ENCODE data around the gene PP2D1.
"Not testable (repeated sequence)": the region's sequence is repeated elsewhere in the genome, so short reads cannot be mapped to it uniquely, and the experiment has no call there.

PP2D1 gene

DNA sequence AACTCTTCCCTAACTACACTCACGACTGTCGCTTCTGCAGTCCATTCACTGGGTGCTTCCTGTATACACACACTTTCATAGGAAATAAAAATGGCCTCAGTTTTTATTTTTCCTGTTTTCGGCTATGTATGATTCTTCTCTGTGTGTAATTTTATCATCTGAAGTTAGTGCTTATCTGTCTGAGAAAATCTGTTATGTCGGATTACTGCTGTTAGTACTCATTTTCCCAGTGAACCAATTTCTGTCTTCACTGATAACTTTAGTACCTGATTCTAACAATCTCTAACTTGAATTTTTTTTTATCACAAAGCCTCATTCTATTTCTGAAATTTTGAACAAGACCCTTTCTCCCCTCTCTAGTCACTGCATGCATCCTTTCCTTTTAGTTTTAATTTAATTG lies 44.3 kb downstream of the PP2D1 start:
- no peak for DNase-seq (ENCODE audit: low read depth in 2 of 2)

GRCh38 chr3:19967208-19967607 lies 44.9 kb downstream of the PP2D1 start:
- DNase-seq (ENCODE audit: low read depth in 2 of 2): no peak

- no peak for DNase-seq (ENCODE audit: low read depth in 2 of 2)
Observed at GRCh38 chr3:19961960-19962359, 50.1 kb downstream of the PP2D1 start.

DNA sequence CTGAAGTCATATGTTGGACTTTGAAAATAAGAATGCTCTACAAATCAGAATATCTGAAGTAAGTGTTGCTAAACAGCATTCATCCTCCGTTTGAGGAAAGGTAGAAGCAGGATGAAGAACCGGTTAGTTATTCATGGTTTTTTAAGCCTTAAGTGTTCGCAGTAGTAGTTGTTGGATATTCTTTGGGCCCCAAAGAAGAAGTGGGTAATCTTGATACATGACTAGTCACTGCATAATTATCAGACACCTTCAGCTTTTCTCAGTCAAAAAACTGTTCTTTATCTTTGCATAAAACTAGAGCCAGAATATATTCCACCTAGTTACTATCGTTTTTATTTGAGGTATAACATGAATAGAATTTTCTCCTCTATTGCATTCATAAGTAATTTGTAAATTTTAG lies 51.4 kb downstream of the PP2D1 start:
- no peak for DNase-seq (ENCODE audit: low read depth in 2 of 2)

- DNase-seq (ENCODE audit: low read depth in 2 of 2): no peak
Observed at GRCh38 chr3:19959505-19959904, 52.6 kb downstream of the PP2D1 start.

GRCh38 chr3:19957354-19957753 lies 54.7 kb downstream of the PP2D1 start:
- DNase-seq (ENCODE audit: low read depth in 2 of 2): not testable (repeated sequence)

GRCh38 chr3:19954676-19955075 lies 57.4 kb downstream of the PP2D1 start:
- no peak for DNase-seq (ENCODE audit: low read depth in 2 of 2)

DNA sequence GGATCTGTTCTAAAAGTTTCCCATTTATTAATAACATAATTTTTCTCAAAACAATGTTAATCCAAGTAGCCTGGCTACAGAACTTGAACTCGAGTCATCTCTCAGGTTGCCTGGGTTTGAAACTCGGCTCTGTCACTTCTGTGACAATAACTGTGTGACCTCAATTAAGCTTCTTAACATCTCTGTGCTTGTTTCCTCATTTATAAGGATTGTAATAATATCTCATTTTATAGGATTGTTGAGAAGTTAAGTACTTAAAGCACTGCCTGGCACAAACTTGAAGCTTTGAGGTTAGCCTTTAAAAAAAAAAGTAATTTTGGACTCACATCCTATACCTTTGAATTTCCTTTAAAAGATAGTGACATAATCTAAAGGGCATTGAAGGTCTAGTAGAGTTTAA lies 61.7 kb downstream of the PP2D1 start:
- DNase-seq (ENCODE audit: low read depth in 2 of 2): no peak

DNA sequence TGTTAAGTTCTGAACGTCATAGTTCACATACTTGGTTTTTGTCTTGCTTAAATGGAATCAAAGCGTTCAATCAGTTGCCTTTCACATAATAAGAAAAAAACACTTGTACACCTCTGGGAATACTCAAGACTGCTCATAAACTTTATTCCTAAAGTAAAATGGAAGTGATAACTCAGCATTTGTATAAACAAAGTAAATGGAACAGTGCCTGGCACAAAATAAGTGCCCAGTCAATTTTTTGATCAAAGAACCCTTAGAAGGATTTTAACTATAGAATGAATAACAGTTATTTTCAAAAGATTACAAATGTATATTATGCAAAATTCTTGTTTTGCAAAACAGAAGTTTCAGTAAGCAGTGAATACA lies 63.9 kb downstream of the PP2D1 start:
- DNase-seq (ENCODE audit: low read depth in 2 of 2): no peak

DNA sequence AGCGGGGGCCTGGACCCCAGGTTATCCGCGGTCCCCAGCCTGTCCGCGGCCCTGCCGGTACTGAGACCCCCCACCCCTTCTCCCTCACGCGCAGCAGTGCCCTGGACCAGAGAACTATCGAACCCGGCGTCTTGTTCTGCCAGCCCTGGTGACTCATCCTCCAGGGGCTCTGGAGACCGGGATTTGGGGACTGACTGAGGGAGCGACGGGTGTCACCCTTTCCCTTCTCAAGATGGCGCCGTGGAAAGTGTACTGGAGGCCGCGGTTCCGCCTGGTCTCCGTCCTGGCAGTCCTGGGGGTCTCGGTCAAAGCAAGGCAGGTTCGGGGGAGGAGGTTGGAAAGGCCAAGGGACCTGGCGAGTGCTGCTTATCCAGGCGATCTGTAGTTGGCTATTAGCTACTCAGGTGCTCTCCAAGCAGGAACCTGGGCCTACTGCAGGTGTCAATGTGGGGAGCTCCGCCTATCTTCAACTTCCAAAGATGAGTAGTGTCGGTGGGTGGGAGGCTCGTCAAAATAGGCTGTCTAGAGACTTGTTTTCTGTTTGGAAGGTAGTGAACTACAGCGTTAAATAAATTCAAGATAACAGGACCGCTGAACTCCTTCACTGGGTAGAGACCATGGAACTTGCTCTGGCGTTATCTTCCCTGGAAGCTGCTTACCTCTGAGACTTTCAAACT lies 64.4 kb downstream of the PP2D1 start:
- peak; percentile 0 to 15 for DNase-seq (ENCODE audit: low read depth in 2 of 2)

- DNase-seq (ENCODE audit: low read depth in 2 of 2): peak; percentile 90
Observed at GRCh38 chr3:19946832-19947548, 65.1 kb downstream of the PP2D1 start, which contains the start of gene RAB5A. Gene RAB5A (plus strand): TSS chr3:19947097. CDS start chr3:19950899, 3,802 bp downstream.

GRCh38 chr3:19945969-19946831 lies 65.9 kb downstream of the PP2D1 start:
- peak in 1 of 2 donors; percentile 5 for DNase-seq (ENCODE audit: low read depth in 2 of 2)

DNA sequence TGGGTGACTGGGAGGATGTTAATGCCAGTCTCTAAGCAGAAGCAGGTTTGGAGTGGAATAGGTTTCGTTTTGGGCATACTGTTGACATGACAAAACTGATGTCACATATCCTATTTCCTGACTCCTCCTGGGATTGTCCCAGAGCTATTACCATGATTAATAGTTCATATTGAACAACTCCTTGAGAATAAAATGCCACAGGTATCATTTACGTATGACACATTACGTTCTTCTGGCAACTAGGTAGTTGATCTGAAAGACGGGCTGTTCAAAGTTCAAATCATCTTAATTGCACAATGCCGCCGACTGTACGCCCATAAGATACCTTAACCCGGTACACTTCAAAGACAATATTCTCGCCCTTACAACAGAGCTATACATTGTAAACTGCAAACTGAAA lies 66.5 kb downstream of the PP2D1 start:
- no peak for DNase-seq (ENCODE audit: low read depth in 2 of 2)

DNA sequence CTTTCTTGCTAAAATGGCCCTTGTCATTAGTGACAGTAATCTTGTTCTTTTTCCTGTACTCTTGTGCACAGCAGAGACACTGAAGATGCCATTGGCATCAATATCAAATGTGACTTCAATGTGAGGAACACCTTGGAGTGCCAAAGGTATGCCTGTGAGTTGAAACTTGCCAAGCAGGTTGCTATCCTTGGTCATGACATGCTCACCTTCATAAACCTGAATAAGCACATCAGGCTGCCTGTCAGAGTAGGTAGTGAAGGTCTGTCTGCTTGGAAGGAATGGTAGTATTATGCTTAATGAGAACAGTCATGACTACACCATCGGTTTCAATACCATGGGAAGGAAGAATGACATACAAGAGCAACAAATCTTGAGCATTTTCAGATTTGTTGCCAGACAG lies 71.4 kb downstream of the PP2D1 start:
- no peak for DNase-seq (ENCODE audit: low read depth in 2 of 2)

GRCh38 chr3:19938295-19938627 lies 73.8 kb downstream of the PP2D1 start:
- no peak for DNase-seq (ENCODE audit: low read depth in 2 of 2)

GRCh38 chr3:19937459-19938294 lies 74.4 kb downstream of the PP2D1 start:
- DNase-seq (ENCODE audit: low read depth in 2 of 2): no peak
